T-cell (primary cell): Measurements from ENCODE around the gene CDC14A. TPM values are rescaled to one million over a fixed set of nuclear protein-coding genes. Genes with fewer than 3 reads are reported as not detected.

ENCODE experiments used
- ATAC-seq, 4 experiments: fragments of 200-7000 bp in 3 of 4; fragments of 150-1000 bp in 1 of 4; cut with Tn5 transposase; replicated peaks in 1 of 4; 1 replicate in 3 of 4; 2 replicates in 1 of 4; pipeline ENCODE4 v1.10.0; 2021; ENCODE audit warnings: moderate library complexity in 3 of 4, mild to moderate bottlenecking in 2 of 4, moderate number of reproducible peaks in 1 of 4
- CTCF ChIA-PET, 2 donors: fragments of 300-600 bp; sonication (Branson Sonifier 250); formaldehyde crosslinking; loops; one replicate each; lab custom pipeline; 2022; ENCODE audit warnings: antibody characterized with exemption in 2 of 2; lab: Charles Lee
- POLR2A ChIA-PET, 2 donors: fragments of 300-600 bp; sonication (Branson Sonifier 250); formaldehyde crosslinking; loops; one replicate each; lab custom pipeline; 2022; ENCODE audit warnings: antibody characterized with exemption in 2 of 2; lab: Charles Lee
- DNase-seq, 35 experiments: peaks; one replicate each; pipeline versions ENCODE4 v3.0.0 to v3.0.0-alpha.2; 2013 to 2023
- H3K27ac ChIP-seq: one replicate; pipeline ENCODE4 v1.5.1; 2013; ENCODE audit warnings: low read length
- H3K27me3 ChIP-seq, 2 experiments: replicated peaks in 1 of 2; 1 replicate in 1 of 2; 2 replicates in 1 of 2; pipeline versions ENCODE4 v1.6.1 to v1.7.0; 2013; ENCODE audit warnings: low read length in 1 of 2, mixed read lengths in 1 of 2; ENCODE audit not compliant: control insufficient read depth in 2 of 2, insufficient read depth in 2 of 2; ENCODE audit errors: extremely low read depth in 1 of 2
- H3K36me3 ChIP-seq, 2 donors: 1 replicate in 1 of 2; 2 replicates in 1 of 2; pipeline versions ENCODE4 v1.6.1 to v1.7.0; 2013; ENCODE audit warnings: low read length in 1 of 2; ENCODE audit not compliant: control insufficient read depth in 2 of 2, insufficient read depth in 1 of 2; ENCODE audit errors: extremely low read depth in 1 of 2
- H3K4me1 ChIP-seq, 2 experiments: 1 replicate in 1 of 2; 2 replicates in 1 of 2; pipeline versions ENCODE4 v1.6.1 to v1.7.0; 2013; ENCODE audit warnings: low read length in 2 of 2, mixed read lengths in 1 of 2; ENCODE audit not compliant: insufficient read depth in 2 of 2, control insufficient read depth in 1 of 2; ENCODE audit errors: extremely low read depth in 1 of 2
- H3K4me3 ChIP-seq, 2 donors: 1 replicate in 1 of 2; 2 replicates in 1 of 2; pipeline versions ENCODE4 v1.5.1 to v1.7.0; 2013; ENCODE audit warnings: mild to moderate bottlenecking in 2 of 2, low read length in 1 of 2, moderate library complexity in 1 of 2; ENCODE audit not compliant: control insufficient read depth in 1 of 2; ENCODE audit errors: extremely low read depth in 1 of 2
- H3K9me3 ChIP-seq: 2 replicates; pipeline ENCODE4 v1.7.0; 2013
- H3K27ac Mint-ChIP-seq, 2 donors: one replicate each; pipeline ENCODE4 v1.8.0; 2020 to 2021; ENCODE audit warnings: mild to moderate bottlenecking in 2 of 2, mixed read lengths in 2 of 2
- H3K27me3 Mint-ChIP-seq, 2 donors: one replicate each; pipeline ENCODE4 v1.8.0; 2021 to 2022; ENCODE audit warnings: mixed read lengths in 2 of 2
- H3K36me3 Mint-ChIP-seq: one replicate; pipeline ENCODE4 v1.8.0; 2021; ENCODE audit warnings: mixed read lengths
- H3K4me1 Mint-ChIP-seq, 3 donors: one replicate each; pipeline ENCODE4 v1.8.0; 2020 to 2022; ENCODE audit warnings: mixed read lengths in 3 of 3, mild to moderate bottlenecking in 1 of 3
- H3K4me3 Mint-ChIP-seq, 3 donors: one replicate each; pipeline ENCODE4 v1.8.0; 2020 to 2022; ENCODE audit warnings: mild to moderate bottlenecking in 3 of 3, mixed read lengths in 3 of 3, moderate library complexity in 3 of 3
- H3K9me3 Mint-ChIP-seq, 3 donors: one replicate each; pipeline ENCODE4 v1.8.0; 2020 to 2022; ENCODE audit warnings: mixed read lengths in 3 of 3
- WGBS: methylation state at CpG from one replicate; pipeline ENCODE4 v1.1.5; 2013; ENCODE audit warnings: missing lambda C conversion rate; ENCODE audit not compliant: insufficient coverage; 5-methylcytosine and 5-hydroxymethylcytosine counted together
- total RNA-seq, 35 experiments: library from RNA in 6 of 35; stranded (reverse) in 6 of 35; fragments of 120-200 nt in 1 of 35; gene quantifications; one replicate each; pipeline versions ENCODE4 v1.2.1 to v1.2.4 and lab custom pipeline; 2013 to 2026

The CDC14A gene, protein sequence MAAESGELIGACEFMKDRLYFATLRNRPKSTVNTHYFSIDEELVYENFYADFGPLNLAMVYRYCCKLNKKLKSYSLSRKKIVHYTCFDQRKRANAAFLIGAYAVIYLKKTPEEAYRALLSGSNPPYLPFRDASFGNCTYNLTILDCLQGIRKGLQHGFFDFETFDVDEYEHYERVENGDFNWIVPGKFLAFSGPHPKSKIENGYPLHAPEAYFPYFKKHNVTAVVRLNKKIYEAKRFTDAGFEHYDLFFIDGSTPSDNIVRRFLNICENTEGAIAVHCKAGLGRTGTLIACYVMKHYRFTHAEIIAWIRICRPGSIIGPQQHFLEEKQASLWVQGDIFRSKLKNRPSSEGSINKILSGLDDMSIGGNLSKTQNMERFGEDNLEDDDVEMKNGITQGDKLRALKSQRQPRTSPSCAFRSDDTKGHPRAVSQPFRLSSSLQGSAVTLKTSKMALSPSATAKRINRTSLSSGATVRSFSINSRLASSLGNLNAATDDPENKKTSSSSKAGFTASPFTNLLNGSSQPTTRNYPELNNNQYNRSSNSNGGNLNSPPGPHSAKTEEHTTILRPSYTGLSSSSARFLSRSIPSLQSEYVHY
- 100 to 1,000 TPM in 2 of 5 donors, 10 to 100 TPM in 3; 77.1 to 169 (median 91.6) TPM for total RNA-seq
- 108 TPM for total RNA-seq (2013)
- total RNA-seq (lab: John Stamatoyannopoulos, UW) = 22.8 to 328 (median 126) reads per million in 29 experiments

GRCh38 chr1:100352267-100353070 lies at the start of gene CDC14A:
Gene CDC14A (plus strand): TSS chr1:100352506. CDS start chr1:100352955, 449 bp downstream.
- Mint-ChIP-seq H3K27me3 (no peaks in the 10 kb centered on the region), H3K4me1 (peaks cover 39 to 51% (median 40%) of the 10 kb centered on the region in 3 donors), H3K9me3 (no peaks in the 10 kb centered on the region), H3K4me3 (peak within 1 kb of the TSS; percentile 90 to 100 (median 96)), H3K36me3 (peaks cover 31% of the 10 kb centered on the region), H3K27ac (peak within 1 kb of the TSS; percentile 95 to 98)
- Histone ChIP-seq H3K4me3 (peak within 1 kb of the TSS; percentile 67 to 96), H3K9me3 (no peaks in the 10 kb centered on the region), H3K36me3 (peaks cover 0 to 21% of the 10 kb centered on the region in 2 donors), H3K27ac (peak within 1 kb of the TSS; percentile 87), H3K4me1 (peaks cover 26 to 29% of the 10 kb centered on the region in 2 experiments), H3K27me3 (no peaks in the 10 kb centered on the region)
- ChIA-PET CTCF (interaction anchor here (0.6 to 4.0 kb wide), 13 partner anchors 17 to 107 kb away, joined by 3 to 26 read pairs (median 5); no protein-coding TSS in a partner anchor), POLR2A (interaction anchor here (0.5 to 2.4 kb wide), 32 partner anchors 9 to 544 kb away, joined by 3 to 17 read pairs (median 4); partner anchors contain the start of genes RTCA (in 1 of the 2) and SLC30A7 (in 1 of the 2))
- 0% methylated on average over 55 of the region's 65 CpGs for WGBS
- ATAC-seq (peak; percentile 63 to 71 (median 68)), DNase-seq (peak; percentile 70 to 91 (median 84))

GRCh38 chr1:100302739-100303138 lies 49.6 kb upstream of the CDC14A start:
- no peak overlapping the region for H3K4me3 Mint-ChIP-seq
- peaks cover 3% of the 10 kb centered on the region for H3K36me3 Mint-ChIP-seq
- Histone ChIP-seq H3K36me3 (no peaks in the 10 kb centered on the region), H3K27ac (no peak overlapping the region), H3K4me1 (peaks cover 0 to 3% of the 10 kb centered on the region in 2 experiments), H3K9me3 (no peaks in the 10 kb centered on the region), H3K4me3 (no peak overlapping the region), H3K27me3 (no peaks in the 10 kb centered on the region)
- ChIA-PET POLR2A (no interaction called here), CTCF (no interaction called here)
- no peak overlapping the region for H3K27ac Mint-ChIP-seq
- ATAC-seq (no peak), DNase-seq (no peak)
- WGBS = no CpG with 5 or more reads among the region's 2 CpGs
- peaks cover 0 to 3% (median 0%) of the 10 kb centered on the region in 3 donors for H3K9me3 Mint-ChIP-seq
- H3K27me3 Mint-ChIP-seq = no peaks in the 10 kb centered on the region
- H3K4me1 Mint-ChIP-seq = peaks cover 9 to 18% (median 14%) of the 10 kb centered on the region in 3 donors

DNA sequence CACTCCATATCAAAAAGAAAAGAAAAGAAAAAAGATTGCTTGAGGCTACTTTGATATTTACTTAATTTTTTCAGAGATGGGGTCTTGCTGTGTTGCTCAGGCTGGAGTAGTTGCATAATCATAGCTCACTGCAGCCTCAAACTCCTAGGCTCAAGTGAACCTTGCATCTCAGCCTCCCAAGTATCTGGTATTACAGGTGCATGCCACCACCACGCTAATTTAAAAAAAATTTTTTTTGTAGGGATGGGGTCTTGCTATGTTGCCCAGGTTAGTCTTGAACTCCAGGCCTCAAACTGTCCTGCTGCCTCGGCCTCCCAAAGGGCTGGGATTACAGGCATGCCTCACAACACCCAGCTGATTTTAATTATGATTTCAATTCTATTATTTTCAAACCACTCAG lies 48.1 kb upstream of the CDC14A start:
- no peaks in the 10 kb centered on the region for H3K27me3 ChIP-seq
- H3K9me3 ChIP-seq = no peaks in the 10 kb centered on the region
- Mint-ChIP-seq H3K36me3 (no peaks in the 10 kb centered on the region), H3K9me3 (peaks cover 0 to 3% (median 3%) of the 10 kb centered on the region in 3 donors), H3K27ac (no peak overlapping the region), H3K27me3 (no peaks in the 10 kb centered on the region), H3K4me1 (peaks cover 9 to 18% (median 16%) of the 10 kb centered on the region in 3 donors), H3K4me3 (no peak overlapping the region)
- no peak for ATAC-seq
- DNase-seq = no peak
- H3K4me3 ChIP-seq = no peak overlapping the region
- CTCF ChIA-PET = no interaction called here
- H3K36me3 ChIP-seq = no peaks in the 10 kb centered on the region
- POLR2A ChIA-PET = no interaction called here
- no peak overlapping the region for H3K27ac ChIP-seq
- H3K4me1 ChIP-seq = peaks cover 0 to 3% of the 10 kb centered on the region in 2 experiments
- whole genome bisulfite sequencing = no CpG with 5 or more reads among the region's 2 CpGs

- ATAC-seq = no peak
- Histone ChIP-seq H3K4me1 (no peaks in the 10 kb centered on the region), H3K36me3 (no peaks in the 10 kb centered on the region), H3K27me3 (no peaks in the 10 kb centered on the region), H3K4me3 (no peak overlapping the region), H3K27ac (no peak overlapping the region), H3K9me3 (no peaks in the 10 kb centered on the region)
- CTCF ChIA-PET = interaction anchor here in 1 of 2 donors (0.5 kb wide), 1 partner anchor 154 kb away, joined by 4 read pairs; no protein-coding TSS in a partner anchor
- Mint-ChIP-seq H3K9me3 (peaks cover 4 to 9% (median 5%) of the 10 kb centered on the region in 3 donors), H3K4me3 (no peak overlapping the region), H3K4me1 (peaks cover 9 to 16% (median 13%) of the 10 kb centered on the region in 3 donors), H3K27me3 (no peaks in the 10 kb centered on the region), H3K27ac (no peak overlapping the region), H3K36me3 (peaks cover 2% of the 10 kb centered on the region)
- DNase-seq = no peak
- POLR2A ChIA-PET = no interaction called here
- WGBS = 80% methylated on average over 1 of the region's 3 CpGs
Observed at GRCh38 chr1:100304921-100305320, 47.4 kb upstream of the CDC14A start.

GRCh38 chr1:100305954-100306353 lies 46.4 kb upstream of the CDC14A start:
- Histone ChIP-seq H3K27me3 (no peaks in the 10 kb centered on the region), H3K27ac (no peak overlapping the region), H3K4me1 (no peaks in the 10 kb centered on the region), H3K36me3 (no peaks in the 10 kb centered on the region), H3K9me3 (no peaks in the 10 kb centered on the region), H3K4me3 (no peak overlapping the region)
- ChIA-PET POLR2A (no interaction called here), CTCF (no interaction called here)
- Mint-ChIP-seq H3K4me1 (peaks cover 9 to 16% (median 13%) of the 10 kb centered on the region in 3 donors), H3K27me3 (no peaks in the 10 kb centered on the region), H3K27ac (no peak overlapping the region), H3K4me3 (no peak overlapping the region), H3K9me3 (peaks cover 6 to 13% (median 11%) of the 10 kb centered on the region in 3 donors), H3K36me3 (peaks cover 4% of the 10 kb centered on the region)
- no CpG with 5 or more reads among the region's 3 CpGs for WGBS
- ATAC-seq = no peak
- DNase-seq = no peak
